ENCODE measurements around the gene EFCAB6.

GRCh38 chr22:43848366-43849171, 36.5 kb upstream of the EFCAB6 start:
- TF ChIP-seq, protein P1, sequence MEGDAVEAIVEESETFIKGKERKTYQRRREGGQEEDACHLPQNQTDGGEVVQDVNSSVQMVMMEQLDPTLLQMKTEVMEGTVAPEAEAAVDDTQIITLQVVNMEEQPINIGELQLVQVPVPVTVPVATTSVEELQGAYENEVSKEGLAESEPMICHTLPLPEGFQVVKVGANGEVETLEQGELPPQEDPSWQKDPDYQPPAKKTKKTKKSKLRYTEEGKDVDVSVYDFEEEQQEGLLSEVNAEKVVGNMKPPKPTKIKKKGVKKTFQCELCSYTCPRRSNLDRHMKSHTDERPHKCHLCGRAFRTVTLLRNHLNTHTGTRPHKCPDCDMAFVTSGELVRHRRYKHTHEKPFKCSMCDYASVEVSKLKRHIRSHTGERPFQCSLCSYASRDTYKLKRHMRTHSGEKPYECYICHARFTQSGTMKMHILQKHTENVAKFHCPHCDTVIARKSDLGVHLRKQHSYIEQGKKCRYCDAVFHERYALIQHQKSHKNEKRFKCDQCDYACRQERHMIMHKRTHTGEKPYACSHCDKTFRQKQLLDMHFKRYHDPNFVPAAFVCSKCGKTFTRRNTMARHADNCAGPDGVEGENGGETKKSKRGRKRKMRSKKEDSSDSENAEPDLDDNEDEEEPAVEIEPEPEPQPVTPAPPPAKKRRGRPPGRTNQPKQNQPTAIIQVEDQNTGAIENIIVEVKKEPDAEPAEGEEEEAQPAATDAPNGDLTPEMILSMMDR (IDR thresholded peaks at IDR 0.05): peak in 1 of 4 experiments; percentile 12
- no peak for TF ChIP-seq POLR2A (IDR thresholded peaks at IDR 0.05)
